A673 (cell line): ENCODE results near the gene TNFSF12. TPM values are rescaled to one million over a fixed set of nuclear protein-coding genes. Genes with fewer than 3 reads are reported as not detected.

Experiments
- BruUV-seq: library from RNA; stranded (reverse); fragments of 400-500 nt; replicated peaks from 2 replicates; lab custom pipeline; 2021; lab: Mats Ljungman, UMichigan
- CTCF ChIA-PET: fragments of 300-600 bp; sonication (Branson Sonifier 250); formaldehyde crosslinking; loops from one replicate; lab custom pipeline; 2022; ENCODE audit warnings: antibody characterized with exemption; lab: Charles Lee
- POLR2A ChIA-PET: fragments of 300-600 bp; sonication (Branson Sonifier 250); formaldehyde crosslinking; loops from one replicate; lab custom pipeline; 2022; ENCODE audit warnings: antibody characterized with exemption; ENCODE audit not compliant: low non-redundant PET; lab: Charles Lee
- DNase-seq: peaks from one replicate; pipeline ENCODE4 v3.0.0-alpha.2; 2015; ENCODE audit warnings: low spot score
- H3K27ac ChIP-seq: fragments of 200-600 bp; sonication (generic); 2 replicates; pipeline ENCODE4 v1.5.1; 2016; ENCODE audit warnings: mixed run types, low read depth, mild to moderate bottlenecking, mixed read lengths, antibody characterized with exemption, low read length; ENCODE audit not compliant: poor library complexity, severe bottlenecking
- H3K27me3 ChIP-seq: fragments of 200-600 bp; sonication (generic); replicated peaks from 2 replicates; pipeline ENCODE4 v1.6.1; 2017; ENCODE audit warnings: mixed run types, low read depth, mild to moderate bottlenecking, mixed read lengths, antibody characterized with exemption, low read length; ENCODE audit not compliant: insufficient read depth, poor library complexity
- H3K36me3 ChIP-seq: fragments of 200-600 bp; sonication (generic); 2 replicates; pipeline ENCODE4 v1.6.1; 2016; ENCODE audit warnings: mixed run types, mild to moderate bottlenecking, mixed read lengths, antibody characterized with exemption, low read length; ENCODE audit not compliant: insufficient read depth, poor library complexity, severe bottlenecking
- H3K4me1 ChIP-seq: fragments of 200-600 bp; sonication (generic); 2 replicates; pipeline ENCODE4 v1.6.1; 2017; ENCODE audit warnings: mixed run types, mild to moderate bottlenecking, mixed read lengths, antibody characterized with exemption, low read length; ENCODE audit not compliant: insufficient read depth, poor library complexity, severe bottlenecking
- H3K4me3 ChIP-seq: fragments of 200-600 bp; sonication (generic); 2 replicates; pipeline ENCODE4 v1.5.1; 2016; ENCODE audit warnings: low read depth, mixed run types, mild to moderate bottlenecking, mixed read lengths, low read length; ENCODE audit not compliant: poor library complexity, severe bottlenecking
- H3K9me3 ChIP-seq: fragments of 200-600 bp; sonication (generic); 2 replicates; pipeline ENCODE4 v1.6.1; 2016; ENCODE audit warnings: mixed run types, low read depth, mild to moderate bottlenecking, mixed read lengths, antibody characterized with exemption, low read length; ENCODE audit not compliant: poor library complexity, severe bottlenecking
- EZH2 ChIP-seq: fragments of 200-600 bp; sonication (generic); IDR thresholded peaks from 2 replicates; pipeline ENCODE4 v1.6.1; 2017; ENCODE audit warnings: borderline replicate concordance, low read depth, mild to moderate bottlenecking, mixed read lengths, antibody characterized with exemption, low read length; ENCODE audit not compliant: poor library complexity, severe bottlenecking
- intact Hi-C: fragments of 100-400 bp; cut with micrococcal nuclease; formaldehyde crosslinking; loops from one replicate; pipeline ENCODE4 v1.10.0; 2022; ENCODE audit not compliant: unreplicated experiment
- total RNA-seq: library from RNA; stranded (reverse); gene quantifications from 2 replicates; pipeline ENCODE4 v1.2.3, GENCODE V29; 2021
- TF ChIP-seq, protein P1 (sequence below): fragments of 300-800, 200-600 bp; sonication (generic); conservative IDR thresholded peaks from 2 replicates; pipeline ENCODE4 v1.5.1; 2017; ENCODE audit warnings: low read depth, mild to moderate bottlenecking, antibody characterized with exemption, low read length, moderate library complexity, mixed read lengths

TNFSF12 gene
- total RNA-seq, 1 experiment from 2014 or later = 0.75 TPM

DNA sequence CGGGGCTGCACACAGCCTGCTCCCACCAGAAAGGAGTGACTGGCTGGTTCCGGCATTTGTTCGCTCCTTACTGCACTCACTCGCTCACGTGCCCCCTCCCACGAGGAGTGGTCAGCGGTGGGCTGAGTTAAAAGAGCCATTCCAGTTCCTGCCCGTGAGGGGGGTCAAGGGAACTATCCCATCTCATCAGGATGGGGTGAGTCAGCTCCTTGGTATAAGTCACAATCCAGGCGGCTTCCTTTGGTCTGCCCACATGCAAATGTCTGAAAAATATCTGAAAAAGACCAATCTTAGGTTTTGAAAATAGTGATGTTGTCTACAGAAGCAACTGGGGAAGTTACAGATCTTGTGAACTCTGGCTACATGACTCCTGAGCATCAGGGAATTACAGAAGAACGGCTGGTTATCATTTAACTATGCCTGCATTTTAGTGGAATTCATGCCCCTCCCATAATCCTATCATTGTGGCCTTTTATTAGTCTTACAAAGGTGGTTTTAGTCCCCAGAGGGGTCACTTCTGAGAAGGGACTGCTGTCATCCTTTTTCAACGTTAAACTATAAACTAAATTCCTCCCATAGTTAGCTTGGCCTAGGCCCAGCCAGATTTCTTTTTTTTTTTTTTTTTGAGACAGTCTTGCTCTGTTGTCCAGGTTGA is 9.8 kb upstream of the TNFSF12 start:
- Histone ChIP-seq H3K9me3 (peaks cover 10% of the 10 kb centered on the region), H3K27ac (no peak overlapping the region), H3K27me3 (no peaks in the 10 kb centered on the region), H3K4me3 (no peak overlapping the region), H3K36me3 (no peaks in the 10 kb centered on the region), H3K4me1 (no peaks in the 10 kb centered on the region)
- no TSS peak for BruUV-seq
- DNase-seq = no peak
- TF ChIP-seq EZH2 = no peak
- TF ChIP-seq, protein P1, sequence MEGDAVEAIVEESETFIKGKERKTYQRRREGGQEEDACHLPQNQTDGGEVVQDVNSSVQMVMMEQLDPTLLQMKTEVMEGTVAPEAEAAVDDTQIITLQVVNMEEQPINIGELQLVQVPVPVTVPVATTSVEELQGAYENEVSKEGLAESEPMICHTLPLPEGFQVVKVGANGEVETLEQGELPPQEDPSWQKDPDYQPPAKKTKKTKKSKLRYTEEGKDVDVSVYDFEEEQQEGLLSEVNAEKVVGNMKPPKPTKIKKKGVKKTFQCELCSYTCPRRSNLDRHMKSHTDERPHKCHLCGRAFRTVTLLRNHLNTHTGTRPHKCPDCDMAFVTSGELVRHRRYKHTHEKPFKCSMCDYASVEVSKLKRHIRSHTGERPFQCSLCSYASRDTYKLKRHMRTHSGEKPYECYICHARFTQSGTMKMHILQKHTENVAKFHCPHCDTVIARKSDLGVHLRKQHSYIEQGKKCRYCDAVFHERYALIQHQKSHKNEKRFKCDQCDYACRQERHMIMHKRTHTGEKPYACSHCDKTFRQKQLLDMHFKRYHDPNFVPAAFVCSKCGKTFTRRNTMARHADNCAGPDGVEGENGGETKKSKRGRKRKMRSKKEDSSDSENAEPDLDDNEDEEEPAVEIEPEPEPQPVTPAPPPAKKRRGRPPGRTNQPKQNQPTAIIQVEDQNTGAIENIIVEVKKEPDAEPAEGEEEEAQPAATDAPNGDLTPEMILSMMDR = no peak
- intact Hi-C loops = no loop called here
- POLR2A ChIA-PET = no interaction called here
- CTCF ChIA-PET = no interaction called here

- H3K4me1 ChIP-seq = no peaks in the 10 kb centered on the region
- intact Hi-C loops = no loop called here
- ChIA-PET CTCF (no interaction called here), POLR2A (interaction anchor here (0.6 to 0.7 kb wide), 2 partner anchors 192 to 323 kb away, joined by 3 read pairs; no protein-coding TSS in a partner anchor)
- TF ChIP-seq, protein P1 = no peak
- no peak for TF ChIP-seq EZH2
- no peak overlapping the region for H3K27ac ChIP-seq
- no peaks in the 10 kb centered on the region for H3K27me3 ChIP-seq
- no peak for DNase-seq
- peaks cover 10% of the 10 kb centered on the region for H3K9me3 ChIP-seq
- H3K4me3 ChIP-seq = no peak overlapping the region
- H3K36me3 ChIP-seq = no peaks in the 10 kb centered on the region
- no TSS peak for BruUV-seq
Observed at GRCh38 chr17:7541074-7541621, 7.7 kb upstream of the TNFSF12 start.

DNA sequence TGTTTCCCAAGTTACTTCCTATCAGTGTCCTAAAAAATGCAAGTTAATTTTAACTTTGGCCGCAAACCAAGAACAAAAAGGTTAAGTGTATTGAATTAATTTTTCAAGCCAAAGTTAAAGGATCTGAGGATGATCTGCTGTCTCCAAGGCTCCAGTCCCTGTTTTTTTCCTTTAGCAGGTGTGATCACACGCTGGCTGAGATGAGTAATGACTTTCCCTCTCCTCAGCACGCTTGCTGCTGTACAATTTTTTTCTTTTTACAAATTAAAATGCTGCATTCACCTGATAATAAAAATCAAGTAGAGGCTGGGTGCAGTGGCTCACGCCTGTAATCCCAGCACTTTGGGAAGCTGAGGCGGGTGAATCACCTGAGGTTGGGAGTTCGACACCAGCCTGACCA is 3.9 kb upstream of the TNFSF12 start:
- intact Hi-C loops = no loop called here
- Histone ChIP-seq H3K9me3 (no peaks in the 10 kb centered on the region), H3K27me3 (no peaks in the 10 kb centered on the region), H3K36me3 (no peaks in the 10 kb centered on the region), H3K27ac (no peak overlapping the region), H3K4me1 (no peaks in the 10 kb centered on the region), H3K4me3 (no peak overlapping the region)
- TF ChIP-seq, protein P1 = no peak
- no peak for TF ChIP-seq EZH2
- no TSS peak for BruUV-seq
- ChIA-PET CTCF (no interaction called here), POLR2A (interaction anchor here (0.7 kb wide), 1 partner anchor 20 kb away, joined by 14 read pairs; no protein-coding TSS in a partner anchor)
- DNase-seq = no peak
